ENCODE measurements around the gene EDNRB.
"Not testable (repeated sequence)": the region's sequence is repeated elsewhere in the genome, so short reads cannot be mapped to it uniquely, and the experiment has no call there.

The EDNRB gene

GRCh38 chr13:77918391-77919245 is at the start of gene EDNRB:
Gene EDNRB, minus strand, starts transcription at chr13:77918831. Its CDS starts 258 bp downstream, at chr13:77918573.
- no peak for DNase-seq (ENCODE audit: low read depth in 2 of 2)

- no peak for DNase-seq (ENCODE audit: low read depth in 2 of 2)
Measured at GRCh38 chr13:77966671-77967070, 48.0 kb upstream of the EDNRB start.

DNA sequence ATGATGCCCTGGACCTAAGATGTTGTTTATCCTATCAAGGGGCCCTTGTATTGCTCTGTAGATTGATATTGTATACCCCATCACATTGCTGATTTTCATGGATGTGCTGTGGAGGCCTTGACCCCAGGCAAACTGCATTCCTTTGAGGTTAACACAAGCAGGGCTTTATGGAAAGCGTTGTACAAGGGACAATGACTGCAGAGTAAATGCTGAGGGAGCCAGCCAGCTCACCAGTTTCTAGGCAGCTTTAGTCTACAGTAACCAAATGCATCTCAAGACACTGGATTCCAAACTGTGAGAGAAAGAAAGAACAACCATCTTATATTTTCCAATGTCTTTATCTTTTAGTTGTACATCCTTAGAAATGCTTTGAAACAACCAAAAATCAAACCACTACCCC is 34.1 kb upstream of the EDNRB start:
- DNase-seq (ENCODE audit: low read depth in 2 of 2): no peak

- DNase-seq (ENCODE audit: low read depth in 2 of 2): no peak
Measured at GRCh38 chr13:77952276-77952675, 33.6 kb upstream of the EDNRB start.

GRCh38 chr13:77946522-77946921 is 27.9 kb upstream of the EDNRB start:
- DNase-seq (ENCODE audit: low read depth in 2 of 2): no peak

DNA sequence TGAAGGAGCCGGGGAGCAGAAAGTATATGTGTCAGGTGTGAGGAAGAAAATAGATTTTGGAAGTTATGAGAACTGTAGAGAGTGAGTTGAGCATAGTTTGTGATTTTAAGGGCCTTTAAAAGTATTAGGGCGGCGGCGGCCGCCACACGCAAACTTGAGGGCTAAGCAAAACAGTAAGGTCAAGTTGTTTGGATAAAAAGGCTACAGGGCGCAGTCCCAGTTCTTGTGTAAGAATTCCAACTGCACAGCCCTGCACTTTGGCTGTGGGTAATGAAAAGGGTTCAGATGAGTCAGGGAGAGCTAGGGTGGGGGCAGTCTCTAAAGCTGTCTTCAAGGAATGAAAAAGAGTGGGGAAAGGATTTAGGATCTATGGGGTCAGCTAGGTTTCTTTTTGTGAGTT is 16.4 kb upstream of the EDNRB start:
- not testable (repeated sequence) for DNase-seq (ENCODE audit: low read depth in 2 of 2)

DNA sequence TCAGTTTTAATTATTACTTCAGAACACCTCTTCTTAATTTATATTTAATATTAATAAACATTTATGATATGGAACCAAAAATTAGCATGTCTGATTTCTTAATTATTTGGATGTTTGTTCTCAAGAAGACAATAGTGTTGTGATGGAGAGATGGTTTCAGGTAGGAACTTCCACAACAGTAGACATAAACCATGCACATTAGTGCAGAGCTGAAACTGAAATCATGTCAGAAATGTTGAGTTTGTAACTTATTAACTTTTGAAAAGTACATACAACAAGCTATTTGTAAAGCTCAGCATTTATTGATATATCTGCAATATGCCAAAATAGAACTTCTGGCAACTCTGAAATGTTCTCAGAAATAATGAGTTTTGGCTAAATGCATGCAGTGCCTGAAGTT is 11.8 kb upstream of the EDNRB start:
- DNase-seq (ENCODE audit: low read depth in 2 of 2): no peak

- no peak for DNase-seq (ENCODE audit: low read depth in 2 of 2)
Measured at GRCh38 chr13:77928909-77929308, 10.3 kb upstream of the EDNRB start.

DNA sequence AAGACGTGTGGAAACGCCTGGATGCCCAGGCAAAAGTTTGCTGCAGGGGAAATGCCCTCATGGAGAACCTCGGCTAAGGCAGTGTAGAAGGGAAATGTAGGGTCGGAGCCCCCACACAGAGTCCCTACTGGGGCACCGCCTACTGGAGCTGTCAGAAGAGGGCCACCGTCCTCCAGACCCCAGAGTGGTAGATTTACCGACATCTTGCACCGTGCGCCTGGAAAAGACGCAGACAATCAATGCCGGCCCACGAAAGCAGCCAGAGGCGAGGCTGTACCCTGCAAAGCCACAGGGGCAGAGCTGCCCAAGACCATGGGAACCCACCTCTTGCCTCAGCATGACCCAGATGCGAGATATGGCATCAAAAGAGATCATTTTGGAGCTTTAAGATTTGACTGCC is 7.0 kb upstream of the EDNRB start:
- no peak for DNase-seq (ENCODE audit: low read depth in 2 of 2)

DNA sequence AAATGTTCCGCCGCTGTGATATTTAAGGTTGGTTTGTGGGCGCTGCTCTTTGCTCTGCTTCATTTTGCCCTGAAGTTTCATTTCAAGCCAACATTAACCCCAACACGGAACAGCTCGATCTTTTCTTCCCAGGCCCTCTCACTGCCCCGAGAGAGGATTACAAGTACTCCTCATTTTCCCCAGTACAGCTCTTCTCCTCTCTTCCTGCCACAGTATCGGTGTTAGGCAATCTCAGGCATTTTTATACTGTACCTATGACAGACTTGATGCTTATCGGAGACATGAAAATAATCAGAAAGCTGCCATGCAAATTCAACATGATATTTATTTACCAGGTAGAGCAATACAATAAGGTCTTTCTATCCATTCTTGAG is 1.3 kb upstream of the EDNRB start:
- no peak for DNase-seq (ENCODE audit: low read depth in 2 of 2)

DNA sequence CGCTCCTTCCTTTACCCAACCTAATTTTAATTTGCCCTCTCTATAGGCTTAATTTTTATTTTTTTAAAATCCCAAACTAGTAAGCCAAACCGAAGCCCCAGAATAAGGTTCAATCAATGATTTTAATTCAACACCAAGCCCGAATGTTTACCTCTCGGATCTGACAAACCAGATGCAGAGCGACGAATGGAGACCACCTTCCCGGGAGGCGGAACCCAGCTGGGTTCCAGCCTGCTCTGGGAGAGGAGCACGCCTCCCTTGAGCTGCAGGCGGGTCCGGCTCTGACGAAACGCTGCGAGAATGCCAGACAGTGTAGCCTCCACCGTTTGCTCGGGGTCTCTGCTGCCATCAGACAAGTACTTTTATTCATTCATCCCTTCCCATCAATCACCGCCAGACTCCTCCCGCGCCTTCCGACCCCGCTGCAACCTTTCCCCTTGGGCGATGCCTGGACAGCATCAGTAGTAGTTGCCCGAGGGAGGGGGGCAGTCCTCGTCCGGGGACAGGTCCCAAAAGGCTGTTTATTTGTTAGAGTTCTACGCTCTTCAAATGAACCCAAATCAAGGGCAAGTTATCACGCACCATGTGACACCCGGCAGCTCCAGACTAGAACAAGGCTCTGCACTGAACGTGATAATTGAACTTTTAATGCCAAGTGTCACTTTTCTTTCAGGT is 752 bp upstream of the EDNRB start:
- no peak for DNase-seq (ENCODE audit: low read depth in 2 of 2)

DNA sequence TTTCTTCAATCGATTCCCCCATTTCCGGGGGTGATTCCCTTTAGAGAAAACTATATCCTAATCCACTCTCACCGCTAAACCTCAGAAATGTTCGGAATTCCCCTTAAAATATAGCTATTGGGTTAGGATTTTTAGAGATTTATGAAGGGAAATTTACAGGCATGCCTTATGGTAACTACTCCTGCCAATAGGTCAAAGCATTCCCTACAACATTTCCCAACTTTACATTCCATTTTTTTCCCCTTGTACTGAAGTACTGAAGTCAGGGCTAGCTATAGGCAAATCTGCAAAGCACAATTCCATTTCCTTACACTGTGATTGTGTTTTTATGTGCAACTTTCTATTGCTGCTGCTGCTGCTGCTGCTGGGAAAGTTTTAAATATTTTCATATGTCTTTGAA is 2.1 kb downstream of the EDNRB start:
- DNase-seq (ENCODE audit: low read depth in 2 of 2): no peak

DNA sequence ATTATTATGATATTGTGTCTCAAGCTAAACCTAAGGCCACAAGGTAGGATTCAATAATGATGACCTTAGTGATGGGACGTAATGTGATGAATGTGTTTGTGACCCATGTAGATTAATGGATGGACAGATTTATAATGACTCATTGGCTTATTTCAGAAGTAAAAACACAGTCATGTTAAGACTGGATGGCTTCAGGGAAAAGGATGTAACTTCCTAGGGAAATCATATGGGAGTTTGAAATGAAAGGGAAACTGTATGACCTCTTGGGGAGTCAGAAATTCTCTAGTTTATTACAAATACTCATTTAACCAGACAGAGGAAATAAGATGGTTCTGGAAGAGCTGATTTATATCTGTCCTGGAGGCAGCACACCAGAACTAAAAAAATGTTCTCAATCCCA is 2.9 kb downstream of the EDNRB start:
- DNase-seq (ENCODE audit: low read depth in 2 of 2): no peak

- DNase-seq (ENCODE audit: low read depth in 2 of 2): no peak
Measured at GRCh38 chr13:77913003-77913402, 5.6 kb downstream of the EDNRB start.

DNA sequence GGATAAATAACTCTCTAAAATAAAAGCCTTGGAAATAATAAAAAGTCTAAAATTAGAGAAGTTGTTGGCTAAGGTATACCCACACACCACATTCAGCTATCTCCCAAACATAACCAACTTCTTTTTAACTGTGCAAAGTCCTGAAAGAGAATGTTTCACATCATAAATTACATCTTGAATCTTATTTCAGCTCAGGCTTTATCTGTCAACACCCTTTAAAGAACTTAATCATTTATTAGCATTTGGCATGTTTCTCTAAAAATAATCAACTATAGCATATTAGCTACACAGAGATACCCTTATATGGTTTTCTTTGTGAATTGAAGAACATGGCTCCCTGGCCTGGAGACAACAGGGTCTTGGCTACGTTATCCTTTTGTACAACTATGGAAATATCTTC is 6.9 kb downstream of the EDNRB start:
- no peak for DNase-seq (ENCODE audit: low read depth in 2 of 2)

- DNase-seq (ENCODE audit: low read depth in 2 of 2): no peak
Measured at GRCh38 chr13:77909827-77910226, 8.8 kb downstream of the EDNRB start.

GRCh38 chr13:77908531-77908930 is 10.1 kb downstream of the EDNRB start:
- DNase-seq (ENCODE audit: low read depth in 2 of 2): no peak

DNA sequence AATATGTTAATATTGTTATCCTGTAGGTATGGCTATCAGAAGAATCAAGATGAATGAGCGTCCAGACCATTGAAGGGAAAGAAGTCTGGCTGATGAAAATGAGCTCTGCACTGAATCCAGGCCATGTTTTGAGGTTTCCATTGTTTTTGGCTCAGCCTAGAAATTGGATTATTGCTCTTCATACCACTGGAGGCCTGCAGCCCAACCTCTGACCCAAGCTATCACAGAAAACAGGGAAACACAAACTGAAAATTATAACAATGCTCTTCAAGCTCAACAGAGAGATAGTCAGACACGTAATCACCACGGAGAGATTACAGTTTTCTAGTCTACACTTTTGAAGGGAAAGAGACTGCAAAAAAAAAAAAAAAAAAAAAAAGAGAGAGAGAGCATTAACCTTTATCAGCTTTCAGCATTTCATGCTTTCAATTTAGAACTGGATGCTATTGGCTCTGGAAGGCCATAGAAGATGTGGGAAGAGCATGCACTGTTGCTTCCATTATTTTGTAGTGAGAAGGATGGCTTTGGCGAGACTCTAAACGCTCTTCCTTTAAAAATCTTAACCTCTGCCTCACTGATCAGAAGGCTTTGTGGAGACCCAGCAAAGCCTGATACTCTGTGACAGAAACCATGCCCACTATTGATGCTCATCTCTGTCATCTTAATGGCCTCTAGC is 10.8 kb downstream of the EDNRB start:
- no peak for DNase-seq (ENCODE audit: low read depth in 2 of 2)

GRCh38 chr13:77904031-77904430 is 14.6 kb downstream of the EDNRB start:
- no peak for DNase-seq (ENCODE audit: low read depth in 2 of 2)

DNA sequence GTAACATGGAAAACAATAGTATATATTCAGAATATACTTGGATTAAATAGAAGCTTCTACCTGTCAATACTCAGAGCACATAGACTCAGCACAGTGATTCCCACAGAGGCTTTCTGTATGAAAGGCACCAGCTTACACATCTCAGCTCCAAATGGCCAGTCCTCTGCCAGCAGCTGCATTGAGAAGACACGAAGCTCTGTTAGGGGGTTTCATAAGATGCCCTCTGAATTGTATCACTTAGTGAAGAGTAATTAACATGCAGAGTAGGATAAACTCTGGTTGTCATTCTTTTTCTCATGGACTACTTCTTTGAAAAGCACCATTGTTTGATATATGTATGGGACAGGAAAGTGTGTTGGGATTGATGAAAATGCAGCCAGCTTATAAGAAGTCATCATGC is 15.2 kb downstream of the EDNRB start:
- DNase-seq (ENCODE audit: low read depth in 2 of 2): no peak

- no peak for DNase-seq (ENCODE audit: low read depth in 2 of 2)
Measured at GRCh38 chr13:77902319-77902963, 16.2 kb downstream of the EDNRB start.

- DNase-seq (ENCODE audit: low read depth in 2 of 2): no peak
Measured at GRCh38 chr13:77898097-77898496, 20.5 kb downstream of the EDNRB start.
